ENCODE results near the gene CEMIP2. TPM values are rescaled to one million over a fixed set of nuclear protein-coding genes. Genes with fewer than 3 reads are reported as not detected.

CEMIP2 gene
- total and polyA plus RNA-seq, 2 of the 13 experiments (the other 11 are each of a cell fraction or from before 2014, with no cell fraction given), result 94.3 to 128 TPM

DNA sequence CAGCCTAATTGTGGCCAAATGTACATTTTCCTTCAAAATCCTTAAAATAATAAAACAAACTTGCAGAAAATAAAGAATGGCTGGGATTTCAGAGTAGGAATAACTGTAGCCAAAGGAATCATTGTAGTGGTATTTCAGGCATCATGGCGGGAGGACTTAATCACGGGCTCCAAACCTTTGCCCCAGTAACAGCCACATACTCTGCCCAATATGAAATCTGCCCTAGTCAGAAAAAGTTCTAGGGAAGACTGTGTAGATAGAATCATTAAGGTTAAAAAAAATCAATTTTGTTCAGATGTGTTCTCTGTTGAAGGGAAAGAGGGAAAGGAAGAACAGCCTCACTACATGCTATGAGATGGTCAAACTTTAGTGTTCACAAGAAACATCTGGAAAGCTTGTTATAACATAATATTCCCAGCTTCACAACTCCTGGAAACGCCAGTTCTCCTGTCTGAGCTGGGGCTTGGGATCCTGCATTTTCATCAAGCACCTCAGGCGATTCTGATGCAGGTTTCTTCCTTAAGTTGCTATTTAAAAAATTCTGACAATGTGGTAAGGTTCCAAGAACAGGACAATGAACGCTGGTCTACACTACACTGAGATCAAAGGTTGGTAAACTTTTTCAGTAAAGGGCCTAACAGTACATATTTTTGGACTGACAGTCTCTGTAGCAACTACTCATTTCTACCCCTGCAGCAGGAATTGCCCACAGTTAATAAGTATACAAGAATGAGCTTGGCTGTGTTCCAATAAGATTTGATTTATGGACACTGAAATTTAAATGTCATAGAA is 87.9 kb downstream of the CEMIP2 start (continued):
- TF ChIP-seq ZBED4 (CRISPR knock-in tag; IDR thresholded peaks at IDR 0.05; ENCODE audit: borderline replicate concordance) (no peak), NAIF1 (CRISPR knock-in tag; IDR thresholded peaks at IDR 0.05; ENCODE audit: borderline replicate concordance) (no peak), HOXA3 (CRISPR knock-in tag; IDR thresholded peaks at IDR 0.05) (no peak), ZNF605 (CRISPR knock-in tag; IDR thresholded peaks at IDR 0.05) (no peak), ZNF142 (CRISPR knock-in tag; IDR thresholded peaks at IDR 0.05) (no peak), EHMT2 (IDR thresholded peaks at IDR 0.05; ENCODE audit: borderline replicate concordance, low read depth, low read length) (peak; percentile 56; the same call in 1 of the 2 replicates), RFX3 (CRISPR knock-in tag; IDR thresholded peaks at IDR 0.05) (no peak), HNRNPH1 (optimal IDR thresholded peaks at IDR 0.05; ENCODE audit: low read depth, low read length) (no peak), HIVEP1 (CRISPR knock-in tag; IDR thresholded peaks at IDR 0.05) (no peak), NCOA1 (CRISPR knock-in tag; IDR thresholded peaks at IDR 0.05) (no peak), TEAD3 (CRISPR knock-in tag; optimal IDR thresholded peaks at IDR 0.05; ENCODE audit: borderline replicate concordance) (peak; percentile 92)
- TF ChIP-seq, protein P1, sequence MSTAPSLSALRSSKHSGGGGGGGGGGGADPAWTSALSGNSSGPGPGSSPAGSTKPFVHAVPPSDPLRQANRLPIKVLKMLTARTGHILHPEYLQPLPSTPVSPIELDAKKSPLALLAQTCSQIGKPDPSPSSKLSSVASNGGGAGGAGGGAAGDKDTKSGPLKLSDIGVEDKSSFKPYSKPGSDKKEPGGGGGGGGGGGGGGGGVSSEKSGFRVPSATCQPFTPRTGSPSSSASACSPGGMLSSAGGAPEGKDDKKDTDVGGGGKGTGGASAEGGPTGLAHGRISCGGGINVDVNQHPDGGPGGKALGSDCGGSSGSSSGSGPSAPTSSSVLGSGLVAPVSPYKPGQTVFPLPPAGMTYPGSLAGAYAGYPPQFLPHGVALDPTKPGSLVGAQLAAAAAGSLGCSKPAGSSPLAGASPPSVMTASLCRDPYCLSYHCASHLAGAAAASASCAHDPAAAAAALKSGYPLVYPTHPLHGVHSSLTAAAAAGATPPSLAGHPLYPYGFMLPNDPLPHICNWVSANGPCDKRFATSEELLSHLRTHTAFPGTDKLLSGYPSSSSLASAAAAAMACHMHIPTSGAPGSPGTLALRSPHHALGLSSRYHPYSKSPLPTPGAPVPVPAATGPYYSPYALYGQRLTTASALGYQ (CRISPR knock-in tag; IDR thresholded peaks at IDR 0.05), result no peak
- TF ChIP-seq, protein P2, sequence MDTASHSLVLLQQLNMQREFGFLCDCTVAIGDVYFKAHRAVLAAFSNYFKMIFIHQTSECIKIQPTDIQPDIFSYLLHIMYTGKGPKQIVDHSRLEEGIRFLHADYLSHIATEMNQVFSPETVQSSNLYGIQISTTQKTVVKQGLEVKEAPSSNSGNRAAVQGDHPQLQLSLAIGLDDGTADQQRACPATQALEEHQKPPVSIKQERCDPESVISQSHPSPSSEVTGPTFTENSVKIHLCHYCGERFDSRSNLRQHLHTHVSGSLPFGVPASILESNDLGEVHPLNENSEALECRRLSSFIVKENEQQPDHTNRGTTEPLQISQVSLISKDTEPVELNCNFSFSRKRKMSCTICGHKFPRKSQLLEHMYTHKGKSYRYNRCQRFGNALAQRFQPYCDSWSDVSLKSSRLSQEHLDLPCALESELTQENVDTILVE (CRISPR knock-in tag; IDR thresholded peaks at IDR 0.05), result no peak
- TF ChIP-seq, protein P3, sequence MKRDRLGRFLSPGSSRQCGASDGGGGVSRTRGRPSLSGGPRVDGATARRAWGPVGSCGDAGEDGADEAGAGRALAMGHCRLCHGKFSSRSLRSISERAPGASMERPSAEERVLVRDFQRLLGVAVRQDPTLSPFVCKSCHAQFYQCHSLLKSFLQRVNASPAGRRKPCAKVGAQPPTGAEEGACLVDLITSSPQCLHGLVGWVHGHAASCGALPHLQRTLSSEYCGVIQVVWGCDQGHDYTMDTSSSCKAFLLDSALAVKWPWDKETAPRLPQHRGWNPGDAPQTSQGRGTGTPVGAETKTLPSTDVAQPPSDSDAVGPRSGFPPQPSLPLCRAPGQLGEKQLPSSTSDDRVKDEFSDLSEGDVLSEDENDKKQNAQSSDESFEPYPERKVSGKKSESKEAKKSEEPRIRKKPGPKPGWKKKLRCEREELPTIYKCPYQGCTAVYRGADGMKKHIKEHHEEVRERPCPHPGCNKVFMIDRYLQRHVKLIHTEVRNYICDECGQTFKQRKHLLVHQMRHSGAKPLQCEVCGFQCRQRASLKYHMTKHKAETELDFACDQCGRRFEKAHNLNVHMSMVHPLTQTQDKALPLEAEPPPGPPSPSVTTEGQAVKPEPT (CRISPR knock-in tag; IDR thresholded peaks at IDR 0.05; ENCODE audit: low read depth), result no peak
